ENCODE results near the gene NR0B1.

- TF ChIP-seq, protein P1, sequence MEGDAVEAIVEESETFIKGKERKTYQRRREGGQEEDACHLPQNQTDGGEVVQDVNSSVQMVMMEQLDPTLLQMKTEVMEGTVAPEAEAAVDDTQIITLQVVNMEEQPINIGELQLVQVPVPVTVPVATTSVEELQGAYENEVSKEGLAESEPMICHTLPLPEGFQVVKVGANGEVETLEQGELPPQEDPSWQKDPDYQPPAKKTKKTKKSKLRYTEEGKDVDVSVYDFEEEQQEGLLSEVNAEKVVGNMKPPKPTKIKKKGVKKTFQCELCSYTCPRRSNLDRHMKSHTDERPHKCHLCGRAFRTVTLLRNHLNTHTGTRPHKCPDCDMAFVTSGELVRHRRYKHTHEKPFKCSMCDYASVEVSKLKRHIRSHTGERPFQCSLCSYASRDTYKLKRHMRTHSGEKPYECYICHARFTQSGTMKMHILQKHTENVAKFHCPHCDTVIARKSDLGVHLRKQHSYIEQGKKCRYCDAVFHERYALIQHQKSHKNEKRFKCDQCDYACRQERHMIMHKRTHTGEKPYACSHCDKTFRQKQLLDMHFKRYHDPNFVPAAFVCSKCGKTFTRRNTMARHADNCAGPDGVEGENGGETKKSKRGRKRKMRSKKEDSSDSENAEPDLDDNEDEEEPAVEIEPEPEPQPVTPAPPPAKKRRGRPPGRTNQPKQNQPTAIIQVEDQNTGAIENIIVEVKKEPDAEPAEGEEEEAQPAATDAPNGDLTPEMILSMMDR (IDR thresholded peaks at IDR 0.05) = no peak
- TF ChIP-seq POLR2A (IDR thresholded peaks at IDR 0.05) = no peak
Observed at GRCh38 chrX:30340753-30341152, 31.6 kb upstream of the NR0B1 start.

Data from testis (tissue), 2 donors.